SKM-1 treated with dmso at 0.1 percent for 144 hours (cell line): ENCODE data around the gene C1orf122.

Experiments
- DNase-seq: peaks from one replicate; lab custom pipeline; 2025; ENCODE audit not compliant: unreplicated experiment; lab: John Stamatoyannopoulos, UW

Gene C1orf122

DNA sequence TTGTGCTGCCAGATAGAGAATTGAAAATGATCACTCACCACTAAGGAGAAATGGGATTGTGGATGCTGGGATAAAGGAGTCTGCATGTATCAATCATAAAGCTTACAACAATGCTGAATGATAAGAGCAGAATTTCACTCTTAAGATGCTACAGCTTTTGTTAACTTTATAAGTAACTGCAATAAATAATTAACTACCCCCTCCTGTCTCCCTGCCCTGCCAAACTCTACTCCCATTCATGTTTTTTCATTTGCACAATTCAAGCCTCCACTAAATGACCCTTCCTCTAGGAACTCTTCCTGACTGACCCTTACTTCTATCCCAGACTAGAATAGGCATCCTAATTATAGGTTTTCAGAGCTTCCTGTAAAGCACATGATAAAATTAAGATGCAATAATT lies 36.9 kb downstream of the C1orf122 start:
- no peak for DNase-seq

DNA sequence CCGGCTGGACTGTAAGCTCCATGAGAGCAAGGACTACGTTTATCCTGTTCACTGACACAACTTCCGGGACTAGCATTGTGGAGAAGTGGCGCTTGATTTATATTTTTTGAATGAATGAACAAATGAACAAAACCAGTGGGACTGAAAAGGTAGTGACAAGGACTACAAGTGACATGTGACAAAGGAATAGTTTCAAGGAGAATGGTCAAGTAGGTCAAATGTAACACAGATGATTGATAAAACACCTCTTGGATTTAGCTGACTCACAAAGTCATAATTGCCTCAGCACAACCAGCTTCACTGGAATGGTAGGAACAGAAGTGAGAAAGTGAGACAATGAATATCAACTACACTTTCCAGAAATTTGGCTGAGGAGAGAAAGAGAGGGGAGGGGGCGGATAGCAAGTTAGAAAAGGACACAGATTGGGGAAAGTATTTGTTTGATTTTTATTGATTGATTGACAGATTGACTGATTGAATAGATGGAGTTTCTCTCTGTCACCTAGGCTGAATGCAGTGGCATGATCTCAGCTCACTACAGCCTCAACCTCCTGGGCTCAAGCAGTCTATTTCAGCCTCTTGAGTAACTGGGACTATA lies 37.6 kb downstream of the C1orf122 start:
- no peak for DNase-seq

DNA sequence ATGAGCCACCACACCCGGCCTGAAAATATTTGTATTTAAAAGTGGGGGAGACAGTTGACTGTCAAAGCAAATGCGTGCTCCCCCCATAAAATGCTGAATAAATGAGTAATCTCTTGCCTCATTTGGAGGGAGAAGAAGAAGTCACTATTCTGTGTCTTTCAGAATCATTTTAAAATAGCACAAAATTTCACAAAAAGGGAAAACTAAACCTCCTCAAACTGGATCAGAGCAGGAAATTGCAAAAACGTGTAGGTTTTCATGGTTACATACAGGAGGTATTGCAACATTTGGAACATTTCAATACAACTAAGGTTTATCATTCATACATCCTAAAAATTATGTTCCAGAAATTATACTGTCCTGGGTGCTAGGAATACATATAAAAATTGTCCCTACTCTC lies 38.2 kb downstream of the C1orf122 start:
- DNase-seq: peak; percentile 90

DNA sequence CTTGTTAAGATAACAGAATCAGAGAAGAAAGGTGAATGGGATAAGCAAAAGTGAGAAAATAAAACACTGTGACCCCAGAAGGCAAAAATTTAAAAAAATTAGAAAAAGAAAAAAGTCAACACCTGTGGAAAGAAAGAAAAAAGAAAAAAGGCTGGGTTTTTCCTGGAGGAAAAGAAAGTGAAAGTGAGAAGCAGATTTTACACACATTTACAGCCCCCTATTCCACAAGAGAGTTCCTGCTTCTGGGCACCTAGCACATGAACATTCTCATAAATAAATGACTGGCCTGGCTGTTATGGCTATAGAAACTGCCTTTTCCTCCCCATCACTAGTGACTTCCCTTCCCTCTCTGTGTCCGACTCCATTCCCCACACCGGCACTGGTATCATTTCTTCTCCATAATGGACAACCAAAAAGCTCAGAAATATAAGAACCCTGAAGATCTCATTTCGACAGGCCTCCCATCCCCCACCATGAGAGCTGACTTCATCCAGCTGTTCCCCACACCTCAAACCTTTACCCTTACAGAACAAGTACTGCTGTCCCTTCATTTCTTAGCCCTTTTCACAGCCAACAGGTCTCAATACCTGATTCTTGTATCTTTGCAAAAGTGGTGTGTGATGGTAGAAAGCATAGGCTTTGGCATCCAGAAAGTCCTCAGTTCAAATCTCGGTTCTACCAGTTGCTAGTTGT lies 39.2 kb downstream of the C1orf122 start:
- DNase-seq: no peak

DNA sequence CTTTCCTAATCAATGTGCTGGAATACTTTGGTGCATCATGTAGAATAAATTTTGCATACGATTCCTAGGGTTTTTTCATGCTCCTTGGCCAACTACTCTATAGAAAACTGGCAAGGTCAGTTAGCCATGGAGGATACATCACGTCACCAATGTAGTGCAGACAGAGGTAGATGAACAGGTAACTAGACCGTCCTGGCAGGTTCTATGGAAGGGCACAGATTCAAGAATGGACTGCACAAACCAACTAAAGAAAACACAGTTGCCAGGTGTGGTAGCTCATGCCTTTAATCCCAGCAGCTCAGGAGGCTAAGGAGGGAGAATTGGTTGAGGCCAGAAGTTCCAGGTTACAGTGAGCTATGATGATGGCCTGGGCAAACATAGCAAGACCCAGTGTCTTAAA lies 41.9 kb downstream of the C1orf122 start:
- no peak for DNase-seq

DNA sequence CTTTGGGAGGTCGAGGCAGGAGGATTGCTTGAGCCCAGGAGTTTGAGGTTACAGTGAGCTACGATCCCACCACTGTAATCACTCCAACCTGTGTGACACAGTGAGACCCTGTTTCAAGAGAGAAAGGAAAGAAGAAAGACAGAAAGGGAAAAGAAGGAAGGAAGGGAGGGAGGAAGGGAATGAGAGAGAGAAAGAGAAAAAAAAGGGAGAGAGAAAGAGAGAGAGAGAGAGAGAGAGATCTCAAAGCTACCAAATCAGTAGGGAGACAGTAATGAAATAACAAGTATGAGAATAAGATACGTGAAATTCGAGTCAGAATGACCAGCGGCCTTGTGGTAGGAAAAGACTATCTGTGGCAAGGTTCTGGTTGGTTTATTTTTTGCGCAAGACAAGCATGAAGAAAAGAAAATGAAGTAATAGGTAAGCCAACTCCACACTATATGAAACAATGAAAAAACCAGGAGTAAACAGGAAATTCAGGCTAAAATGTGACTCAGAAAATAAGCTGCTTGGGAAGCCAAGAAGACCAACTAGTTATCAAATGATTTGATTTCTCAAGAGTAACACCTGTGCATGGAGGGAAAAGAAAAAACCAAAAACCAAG lies 42.9 kb downstream of the C1orf122 start:
- DNase-seq: peak; percentile 66

DNA sequence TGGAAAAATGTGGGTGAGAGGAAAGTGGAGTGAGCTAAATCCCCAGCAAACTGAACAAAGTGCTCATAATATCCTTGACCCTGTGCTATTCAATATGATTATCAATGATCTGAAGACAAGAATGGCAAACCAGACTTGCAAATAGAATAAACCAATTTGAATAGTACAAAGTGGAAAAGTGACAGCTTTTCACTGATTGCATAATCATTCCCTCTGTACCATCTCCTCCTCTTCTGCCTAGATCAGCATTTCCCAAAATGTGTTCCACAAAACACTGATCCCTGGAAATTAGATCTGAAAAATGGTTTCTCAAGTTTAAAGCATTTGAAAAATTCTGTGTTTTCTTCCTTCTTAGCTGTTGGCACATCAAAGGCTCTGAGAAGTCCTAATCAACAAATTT lies 43.7 kb downstream of the C1orf122 start:
- DNase-seq: no peak

DNA sequence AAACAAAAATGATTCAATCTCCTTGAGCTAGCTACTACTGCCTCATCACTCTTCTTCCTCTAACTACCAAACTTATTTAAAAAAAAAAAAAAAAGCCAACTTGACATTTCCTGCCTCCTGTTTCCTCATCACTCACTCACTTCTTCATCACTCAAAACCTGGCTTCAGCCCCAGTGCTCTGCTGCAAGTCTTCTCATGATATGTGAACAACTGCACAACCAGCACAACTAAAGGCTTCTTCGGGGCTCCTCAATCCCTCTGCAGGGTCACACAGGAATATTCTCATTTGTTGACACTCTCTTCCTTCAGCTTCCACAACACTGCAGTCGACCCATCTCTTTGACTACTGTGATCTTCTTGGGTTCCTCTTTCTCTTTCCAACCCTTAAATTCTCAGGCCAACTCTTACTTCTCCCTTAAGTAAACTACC lies 44.2 kb downstream of the C1orf122 start:
- peak; percentile 69 for DNase-seq

DNA sequence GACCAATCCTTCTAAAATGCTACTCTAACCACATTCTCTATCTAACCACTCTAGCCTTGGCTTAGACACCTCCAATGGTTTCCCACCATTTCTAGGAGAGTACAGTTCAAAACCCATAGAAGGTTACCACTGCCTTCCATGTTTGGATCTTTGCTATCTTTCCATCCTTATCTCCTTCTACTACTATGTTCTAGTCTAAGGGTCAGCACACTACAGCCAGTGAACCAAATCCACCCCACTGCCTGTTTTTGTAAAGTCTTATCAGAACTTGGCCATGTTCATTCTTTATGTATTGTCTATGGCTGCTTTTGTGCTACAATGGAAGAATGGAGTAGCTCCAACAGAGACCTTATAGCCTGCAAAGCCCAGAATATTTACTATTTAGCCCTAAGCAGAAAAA lies 45.6 kb downstream of the C1orf122 start:
- no peak for DNase-seq

DNA sequence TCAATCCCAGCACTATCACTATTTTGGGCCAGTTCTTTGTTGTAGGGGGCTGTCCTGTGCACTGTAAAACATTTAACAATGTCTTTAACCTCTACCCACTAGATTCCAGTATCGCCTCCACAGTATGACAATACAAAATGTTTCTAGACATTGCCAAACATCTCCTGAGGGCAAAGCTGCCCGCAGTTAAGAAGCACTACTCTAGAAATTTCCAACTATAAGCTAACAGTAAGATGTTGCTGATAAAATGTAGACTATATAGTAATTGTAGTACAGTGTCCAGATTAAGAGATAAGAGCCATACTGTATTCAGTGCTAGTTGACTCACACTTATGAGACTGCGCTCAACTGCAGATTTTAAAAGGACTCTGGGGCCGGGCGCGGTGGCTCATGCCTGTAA lies 46.8 kb downstream of the C1orf122 start:
- DNase-seq: no peak
